Peyer's patch (tissue), 4 donors: ENCODE results near the gene SPARCL1.

Source experiments
- CTCF ChIP-seq, 6 experiments: fragments of 450-650 bp in 4 of 6; fragments of 200-600 bp in 2 of 6; sonication (generic) in 1 of 6; IDR thresholded peaks; one replicate each; pipeline ENCODE4 v1.5.1; 2017 to 2019; ENCODE audit warnings: antibody characterized with exemption in 6 of 6, mild to moderate bottlenecking in 3 of 6, moderate library complexity in 1 of 6
- POLR2A ChIP-seq, 2 donors: fragments of 450-650 bp; IDR thresholded peaks; one replicate each; pipeline ENCODE4 v1.5.1; 2017; ENCODE audit warnings: antibody characterized with exemption in 2 of 2, mild to moderate bottlenecking in 2 of 2, moderate library complexity in 2 of 2

GRCh38 chr4:87489678-87490077 lies 39.5 kb downstream of the SPARCL1 start:
- TF ChIP-seq CTCF (IDR thresholded peaks at IDR 0.05): no peak
- TF ChIP-seq POLR2A (IDR thresholded peaks at IDR 0.05): no peak
